Ectodermal cell (in vitro differentiated cells): ENCODE results near the gene TNPO3.

Experiments used
- H3K27ac ChIP-seq: 2 replicates; pipeline ENCODE4 v1.7.0; 2013; ENCODE audit warnings: mild to moderate bottlenecking, low read depth, low read length; ENCODE audit not compliant: insufficient read depth, poor library complexity, severe bottlenecking
- H3K27me3 ChIP-seq: 2 replicates; pipeline ENCODE4 v1.7.0; 2013; ENCODE audit warnings: mild to moderate bottlenecking, low read length; ENCODE audit not compliant: insufficient read depth, control insufficient read depth, poor library complexity, severe bottlenecking
- H3K36me3 ChIP-seq: one replicate; pipeline ENCODE4 v1.7.0; 2013; ENCODE audit warnings: low read length; ENCODE audit not compliant: control insufficient read depth, insufficient read depth
- H3K4me1 ChIP-seq: one replicate; pipeline ENCODE4 v1.7.0; 2013; ENCODE audit warnings: low read length; ENCODE audit not compliant: control insufficient read depth, insufficient read depth
- H3K4me3 ChIP-seq: 2 replicates; pipeline ENCODE4 v1.7.0; 2013; ENCODE audit warnings: low read depth, low read length, control low read depth; ENCODE audit not compliant: insufficient read depth
- H3K9me3 ChIP-seq: 2 replicates; pipeline ENCODE4 v1.7.0; 2013; ENCODE audit warnings: mild to moderate bottlenecking, low read length, moderate library complexity; ENCODE audit not compliant: control insufficient read depth
- WGBS, 2 experiments: methylation state at CpG; one replicate each; pipeline ENCODE4 v1.1.7; 2013; ENCODE audit warnings: missing lambda C conversion rate in 2 of 2; 5-methylcytosine and 5-hydroxymethylcytosine counted together

Gene TNPO3

GRCh38 chr7:129090300-129090907, 35.5 kb upstream of the TNPO3 start:
- WGBS, 2 experiments = 70 to 73% methylated on average over 5 of the region's 5 CpGs
- Histone ChIP-seq H3K27me3 (no peaks in the 10 kb centered on the region), H3K4me3 (no peak overlapping the region), H3K4me1 (no peaks in the 10 kb centered on the region), H3K36me3 (no peaks in the 10 kb centered on the region), H3K27ac (no peak overlapping the region), H3K9me3 (no peaks in the 10 kb centered on the region)

GRCh38 chr7:129089521-129090212, 34.8 kb upstream of the TNPO3 start:
- no peaks in the 10 kb centered on the region for H3K9me3 ChIP-seq
- no peak overlapping the region for H3K27ac ChIP-seq
- WGBS, 2 experiments = 73 to 81% methylated on average over 3 to 4 of the region's 4 CpGs
- H3K4me3 ChIP-seq = no peak overlapping the region
- no peaks in the 10 kb centered on the region for H3K27me3 ChIP-seq
- H3K4me1 ChIP-seq = no peaks in the 10 kb centered on the region
- no peaks in the 10 kb centered on the region for H3K36me3 ChIP-seq

- Histone ChIP-seq H3K4me3 (no peak overlapping the region), H3K27me3 (no peaks in the 10 kb centered on the region), H3K36me3 (no peaks in the 10 kb centered on the region), H3K4me1 (no peaks in the 10 kb centered on the region), H3K27ac (no peak overlapping the region), H3K9me3 (no peaks in the 10 kb centered on the region)
- 97% methylated on average over 8 to 11 of the region's 11 CpGs for WGBS, 2 experiments
Measured at GRCh38 chr7:129084801-129085551, 30.1 kb upstream of the TNPO3 start.

GRCh38 chr7:129083525-129083924, 28.6 kb upstream of the TNPO3 start:
- Histone ChIP-seq H3K9me3 (no peaks in the 10 kb centered on the region), H3K27ac (no peak overlapping the region), H3K27me3 (no peaks in the 10 kb centered on the region), H3K4me3 (no peak overlapping the region), H3K36me3 (no peaks in the 10 kb centered on the region), H3K4me1 (no peaks in the 10 kb centered on the region)
- 91 to 96% methylated on average over 5 of the region's 5 CpGs for whole genome bisulfite sequencing, 2 experiments

- Histone ChIP-seq H3K27ac (no peak overlapping the region), H3K27me3 (no peaks in the 10 kb centered on the region), H3K4me3 (no peak overlapping the region), H3K9me3 (no peaks in the 10 kb centered on the region), H3K36me3 (no peaks in the 10 kb centered on the region), H3K4me1 (no peaks in the 10 kb centered on the region)
- WGBS, 2 experiments = 89 to 95% methylated on average over 2 of the region's 2 CpGs
Measured at GRCh38 chr7:129078455-129078854, 23.5 kb upstream of the TNPO3 start.

- Histone ChIP-seq H3K27me3 (no peaks in the 10 kb centered on the region), H3K36me3 (no peaks in the 10 kb centered on the region), H3K4me3 (no peak overlapping the region), H3K27ac (no peak overlapping the region), H3K4me1 (no peaks in the 10 kb centered on the region), H3K9me3 (no peaks in the 10 kb centered on the region)
- WGBS, 2 experiments = 85 to 94% methylated on average over 2 of the region's 2 CpGs
Measured at GRCh38 chr7:129076886-129077285, 22.0 kb upstream of the TNPO3 start.

GRCh38 chr7:129074994-129075393, 20.1 kb upstream of the TNPO3 start:
- WGBS, 2 experiments = 99 to 100% methylated on average over 2 of the region's 2 CpGs
- H3K36me3 ChIP-seq = no peaks in the 10 kb centered on the region
- H3K4me3 ChIP-seq = no peak overlapping the region

GRCh38 chr7:129074361-129074871, 19.5 kb upstream of the TNPO3 start:
- Histone ChIP-seq H3K36me3 (no peaks in the 10 kb centered on the region), H3K9me3 (no peaks in the 10 kb centered on the region), H3K4me3 (no peak overlapping the region), H3K27ac (no peak overlapping the region), H3K4me1 (no peaks in the 10 kb centered on the region), H3K27me3 (no peaks in the 10 kb centered on the region)
- WGBS, 2 experiments = 82 to 95% methylated on average over 1 of the region's 1 CpG

More at GRCh38 chr7:129074994-129075393, 20.1 kb upstream of the TNPO3 start:
- Histone ChIP-seq H3K27ac (no peak overlapping the region), H3K4me1 (no peaks in the 10 kb centered on the region), H3K9me3 (no peaks in the 10 kb centered on the region), H3K27me3 (no peaks in the 10 kb centered on the region)

- no peaks in the 10 kb centered on the region for H3K27me3 ChIP-seq
- 95 to 96% methylated on average over 4 of the region's 4 CpGs for WGBS, 2 experiments
- no peaks in the 10 kb centered on the region for H3K9me3 ChIP-seq
- no peaks in the 10 kb centered on the region for H3K4me1 ChIP-seq
- H3K27ac ChIP-seq = no peak overlapping the region
- no peak overlapping the region for H3K4me3 ChIP-seq
- no peaks in the 10 kb centered on the region for H3K36me3 ChIP-seq
Measured at GRCh38 chr7:129073738-129074137, 18.8 kb upstream of the TNPO3 start.

GRCh38 chr7:129073204-129073603, 18.3 kb upstream of the TNPO3 start:
- Histone ChIP-seq H3K36me3 (no peaks in the 10 kb centered on the region), H3K4me1 (no peaks in the 10 kb centered on the region), H3K4me3 (no peak overlapping the region), H3K9me3 (no peaks in the 10 kb centered on the region), H3K27me3 (no peaks in the 10 kb centered on the region), H3K27ac (no peak overlapping the region)
- 100% methylated on average over 1 of the region's 1 CpG; no CpG with 5 or more reads in 1 of the 2 experiments for WGBS, 2 experiments
